HepG2 (cell line): ENCODE measurements around the gene TAT. TPM values are rescaled to one million over a fixed set of nuclear protein-coding genes. Genes with fewer than 3 reads are reported as not detected.
A peak's percentile ranks its signal among the peaks of the same experiment; 100 is the strongest.

Experiments used
- ARID5B ChIP-seq: IDR thresholded peaks from 2 replicates; pipeline ENCODE4 v1.4.0; 2020; ENCODE audit warnings: mild to moderate bottlenecking, missing genetic modification reagents
- ATF7 ChIP-seq, 2 experiments: fragments of 450-650 bp in 1 of 2; sonication (generic) in 1 of 2; formaldehyde crosslinking in 1 of 2; IDR thresholded peaks; 2 replicates each; pipeline versions ENCODE4 v1.4.0 to v1.6.1; 2016 to 2020; ENCODE audit warnings: antibody characterized with exemption in 1 of 2, mild to moderate bottlenecking in 1 of 2, missing genetic modification reagents in 1 of 2
- BHLHE40 ChIP-seq: IDR thresholded peaks from 2 replicates; pipeline ENCODE4 v1.6.1; 2011; ENCODE audit warnings: low read length, improper control_type of control experiment
- ELK4 ChIP-seq: sonication (generic); formaldehyde crosslinking; IDR thresholded peaks from 2 replicates; pipeline ENCODE4 v1.9.0; 2021; ENCODE audit warnings: missing genetic modification reagents, borderline replicate concordance
- FOXJ3 ChIP-seq: sonication (generic); formaldehyde crosslinking; IDR thresholded peaks from 2 replicates; pipeline ENCODE4 v1.4.0; 2020; ENCODE audit warnings: missing genetic modification reagents, mild to moderate bottlenecking, borderline replicate concordance
- FOXO4 ChIP-seq: sonication (generic); formaldehyde crosslinking; conservative IDR thresholded peaks from 2 replicates; pipeline ENCODE4 v1.8.1; 2023; ENCODE audit warnings: missing genetic modification reagents
- FUBP1 ChIP-seq: sonication (generic); formaldehyde crosslinking; IDR thresholded peaks from 2 replicates; pipeline ENCODE4 v1.5.1; 2020; ENCODE audit warnings: missing genetic modification reagents, mild to moderate bottlenecking, borderline replicate concordance
- HOXA3 ChIP-seq: sonication (generic); formaldehyde crosslinking; IDR thresholded peaks from 2 replicates; pipeline ENCODE4 v1.5.0; 2020; ENCODE audit warnings: missing genetic modification reagents
- MATR3 ChIP-seq: sonication (generic); formaldehyde crosslinking; IDR thresholded peaks from 2 replicates; pipeline ENCODE4 v1.4.0; 2020; ENCODE audit warnings: missing genetic modification reagents
- NFKBIZ ChIP-seq: IDR thresholded peaks from 2 replicates; pipeline ENCODE4 v1.6.1; 2018; ENCODE audit warnings: missing genetic modification reagents, missing compliant biosample characterization
- SNAPC5 ChIP-seq: sonication (generic); formaldehyde crosslinking; IDR thresholded peaks from 2 replicates; pipeline ENCODE4 v1.8.1; 2023; ENCODE audit warnings: mild to moderate bottlenecking, missing genetic modification reagents, borderline replicate concordance
- STAG1 ChIP-seq: sonication (generic); formaldehyde crosslinking; IDR thresholded peaks from 2 replicates; pipeline ENCODE4 v1.4.0; 2020; ENCODE audit warnings: missing genetic modification reagents
- TBX3 ChIP-seq: fragments of 450-650 bp; IDR thresholded peaks from 2 replicates; pipeline ENCODE4 v1.6.1; 2017; ENCODE audit warnings: antibody characterized with exemption, mild to moderate bottlenecking, inconsistent platforms, borderline replicate concordance
- TFDP1 ChIP-seq: IDR thresholded peaks from 2 replicates; pipeline ENCODE4 v1.6.1; 2016; ENCODE audit warnings: missing compliant biosample characterization, missing genetic modification reagents, borderline replicate concordance
- TFE3 ChIP-seq: IDR thresholded peaks from 2 replicates; pipeline ENCODE4 v1.6.1; 2016
- TRIM24 ChIP-seq: sonication (generic); formaldehyde crosslinking; IDR thresholded peaks from 2 replicates; pipeline ENCODE4 v1.8.0; 2022; ENCODE audit warnings: mild to moderate bottlenecking, missing genetic modification reagents
- WIZ ChIP-seq: sonication (generic); formaldehyde crosslinking; IDR thresholded peaks from 2 replicates; pipeline ENCODE4 v1.5.1; 2020; ENCODE audit warnings: mild to moderate bottlenecking, missing genetic modification reagents
- ZFP37 ChIP-seq: sonication (generic); formaldehyde crosslinking; IDR thresholded peaks from 2 replicates; pipeline ENCODE4 v1.4.0; 2020; ENCODE audit warnings: missing genetic modification reagents, borderline replicate concordance
- ZNF792 ChIP-seq: IDR thresholded peaks from 2 replicates; pipeline ENCODE4 v1.6.1; 2016
- polyA plus RNA-seq, 8 experiments: library from polyadenylated mRNA; depleted of rRNA in 3 of 8; stranded (reverse) in 7 of 8; unstranded in 1 of 8; fragments of >200 nt; fragmentation: Illumina TruSeq in 4 of 8; extraction: Trizol in 4 of 8; gene quantifications; 2 replicates each; pipeline versions ENCODE4 v1.2.1 to v1.2.3, GENCODE V29; 2011 to 2016; ENCODE audit warnings: low read depth in 4 of 8, missing spikeins in 1 of 8, mixed read lengths in 1 of 8; ENCODE audit not compliant: insufficient read depth in 1 of 8
- total RNA-seq, 5 experiments: library from RNA; depleted of rRNA; stranded (reverse); fragments of >200 nt; fragmentation: Illumina TruSeq; extraction: Trizol; gene quantifications; 2 replicates each; pipeline ENCODE4 v1.2.3, GENCODE V29; 2016; ENCODE audit warnings: low read depth in 1 of 5

TAT gene
- total and polyA plus RNA-seq, 2 of the 13 experiments (the other 11 are each of a cell fraction or from before 2014, with no cell fraction given): 1.6 to 5.8 TPM

GRCh38 chr16:71542377-71542776 is 34.5 kb downstream of the TAT start (continued):
- TF ChIP-seq ARID5B (CRISPR knock-in tag) (0 out of 2 replicates have a peak, but pooled peaks have one; percentile 39), BHLHE40 (0 out of 2 replicates have a peak, but pooled peaks have one; percentile 14), ZNF792 (CRISPR knock-in tag) (no peak), ATF7 (IDR thresholded peaks at IDR 0.05) (no peak), ATF7 (CRISPR knock-in tag; IDR thresholded peaks at IDR 0.05) (no peak), FOXJ3 (CRISPR knock-in tag) (no peak), NFKBIZ (CRISPR knock-in tag) (no peak), SNAPC5 (CRISPR knock-in tag) (no peak), ELK4 (CRISPR knock-in tag) (no peak), MATR3 (CRISPR knock-in tag) (no peak), FUBP1 (no peak), TRIM24 (CRISPR knock-in tag) (no peak), FOXO4 (0 out of 2 replicates have a peak, but pooled peaks have one; percentile 73), TFE3 (no peak), ZFP37 (CRISPR knock-in tag) (no peak), TBX3 (no peak), HOXA3 (CRISPR knock-in tag) (0 out of 2 replicates have a peak, but pooled peaks have one; percentile 35), WIZ (CRISPR knock-in tag) (no peak), STAG1 (CRISPR knock-in tag) (peak; percentile 52), TFDP1 (CRISPR knock-in tag) (no peak)
